ENCODE results near the gene SLF2.

- no peak for TF ChIP-seq POLR2A (IDR thresholded peaks at IDR 0.05)
- TF ChIP-seq CTCF (IDR thresholded peaks at IDR 0.05): no peak
Observed at GRCh38 chr10:100886963-100887362, 25.8 kb upstream of the SLF2 start.
